HCT116 (cell line): ENCODE measurements around the gene SMAD7. TPM values are rescaled to one million over a fixed set of nuclear protein-coding genes. Genes with fewer than 3 reads are reported as not detected.

ENCODE experiments used
- ATAC-seq: fragments of 200-7000 bp; cut with Tn5 transposase; 2 replicates; pipeline ENCODE4 v1.9.1; 2020; ENCODE audit warnings: mild to moderate bottlenecking, moderate library complexity
- BruUV-seq: library from RNA; stranded (reverse); fragments of 400-500 nt; replicated peaks from 2 replicates; lab custom pipeline; 2021; lab: Mats Ljungman, UMichigan
- CTCF ChIA-PET: fragments of 300-600 bp; sonication (Branson Sonifier 250); formaldehyde crosslinking; loops from one replicate; lab custom pipeline; 2021; ENCODE audit warnings: antibody characterized with exemption; lab: Charles Lee
- POLR2A ChIA-PET: fragments of 300-600, 350-600 bp; sonication (Branson Sonifier 250); formaldehyde crosslinking; loops from one replicate; lab custom pipeline; 2021; ENCODE audit warnings: antibody characterized with exemption; lab: Charles Lee
- RAD21 ChIA-PET, 2 experiments: fragments of 300-600 bp; sonication (Branson Sonifier 250); formaldehyde crosslinking; loops; one replicate each; lab custom pipeline; 2023; ENCODE audit warnings: low total read pairs in 2 of 2; ENCODE audit not compliant: uncharacterized antibody in 2 of 2, unreplicated experiment in 2 of 2, low non-redundant PET in 1 of 2; lab: Charles Lee
- DNase-seq: peaks from one replicate; pipeline ENCODE4 v3.0.0-alpha.2; 2010; ENCODE audit warnings: low read depth, low spot score
- H2AFZ ChIP-seq: fragments of 200-600 bp; shearing (Covaris generic), sonication (generic); 2 replicates; pipeline ENCODE4 v1.6.1; 2017; ENCODE audit warnings: low read depth, mixed run types, mixed read lengths, antibody characterized with exemption, low read length; ENCODE audit not compliant: poor library complexity, severe bottlenecking
- H3K27ac ChIP-seq: 2 replicates; pipeline ENCODE4 v1.5.1; 2012; ENCODE audit warnings: low read depth, low read length
- H3K27me3 ChIP-seq: fragments of 200-600 bp; sonication (generic); 2 replicates; pipeline ENCODE4 v1.6.1; 2016; ENCODE audit warnings: mixed run types, low read length, mixed read lengths; ENCODE audit not compliant: insufficient read depth
- H3K36me3 ChIP-seq, 2 experiments: fragments of 200-500 bp in 1 of 2; fragments of 200-600 bp in 1 of 2; sonication (Bioruptor generic) in 1 of 2; sonication (generic) in 1 of 2; 2 replicates each; pipeline versions ENCODE4 v1.5.1 to v1.6.1; 2014 to 2016; ENCODE audit warnings: low read length in 2 of 2, inconsistent platforms in 1 of 2, mixed read lengths in 1 of 2, mixed run types in 1 of 2; ENCODE audit not compliant: insufficient read depth in 2 of 2, control insufficient read depth in 1 of 2
- H3K4me1 ChIP-seq, 2 experiments: fragments of 200-600 bp in 1 of 2; sonication (generic) in 1 of 2; 2 replicates each; pipeline versions ENCODE4 v1.5.1 to v1.6.1; 2012 to 2017; ENCODE audit warnings: low read length in 2 of 2, inconsistent platforms in 1 of 2, mild to moderate bottlenecking in 1 of 2, mixed read lengths in 1 of 2, mixed run types in 1 of 2, moderate library complexity in 1 of 2; ENCODE audit not compliant: insufficient read depth in 2 of 2, control insufficient read depth in 1 of 2
- H3K4me2 ChIP-seq: fragments of 200-600 bp; sonication (generic); 2 replicates; pipeline ENCODE4 v1.6.1; 2017; ENCODE audit warnings: mixed run types, low read length, mixed read lengths
- H3K4me3 ChIP-seq, 2 experiments: fragments of 200-600 bp in 1 of 2; sonication (generic) in 1 of 2; replicated peaks in 1 of 2; 2 replicates each; pipeline ENCODE4 v1.5.1; 2011 to 2016; ENCODE audit warnings: low read length in 2 of 2, control low read depth in 1 of 2, low read depth in 1 of 2, mild to moderate bottlenecking in 1 of 2, mixed read lengths in 1 of 2, mixed run types in 1 of 2
- H3K79me2 ChIP-seq: fragments of 200-600 bp; sonication (generic); 2 replicates; pipeline ENCODE4 v1.6.1; 2017; ENCODE audit warnings: mild to moderate bottlenecking, mixed run types, low read length, moderate library complexity, mixed read lengths; ENCODE audit not compliant: insufficient read depth
- H3K9ac ChIP-seq: fragments of 200-600 bp; sonication (generic); 2 replicates; pipeline ENCODE4 v1.6.1; 2016; ENCODE audit warnings: low read length, mixed read lengths
- H3K9me2 ChIP-seq: fragments of 200-600 bp; sonication (generic), shearing (Covaris generic); 2 replicates; pipeline ENCODE4 v1.6.1; 2017; ENCODE audit warnings: mixed run types, mild to moderate bottlenecking, moderate library complexity; ENCODE audit not compliant: insufficient read depth
- H3K9me3 ChIP-seq, 2 experiments: fragments of 200-500 bp in 1 of 2; fragments of 200-600 bp in 1 of 2; sonication (Bioruptor generic) in 1 of 2; sonication (generic) in 1 of 2; 2 replicates each; pipeline ENCODE4 v1.6.1; 2014 to 2017; ENCODE audit warnings: low read length in 2 of 2, mixed read lengths in 2 of 2, inconsistent platforms in 1 of 2, low read depth in 1 of 2, mild to moderate bottlenecking in 1 of 2, mixed run types in 1 of 2, moderate library complexity in 1 of 2; ENCODE audit not compliant: control insufficient read depth in 1 of 2, insufficient read depth in 1 of 2
- H4K20me1 ChIP-seq: fragments of 200-600 bp; sonication (generic), shearing (Covaris generic); 2 replicates; pipeline ENCODE4 v1.6.1; 2017; ENCODE audit warnings: mixed run types, mild to moderate bottlenecking, moderate library complexity; ENCODE audit not compliant: insufficient read depth
- CEBPB ChIP-seq: IDR thresholded peaks from 2 replicates; pipeline ENCODE4 v1.6.1; 2012; ENCODE audit warnings: low read depth
- ELF1 ChIP-seq: IDR thresholded peaks from 2 replicates; pipeline ENCODE4 v1.6.1; 2012; ENCODE audit warnings: low read depth, borderline replicate concordance
- EZH2 ChIP-seq: fragments of 200-600 bp; sonication (generic); IDR thresholded peaks from 2 replicates; pipeline ENCODE4 v1.6.1; 2017; ENCODE audit warnings: antibody characterized with exemption, mixed run types
- FOSL1 ChIP-seq: IDR thresholded peaks from 2 replicates; pipeline ENCODE4 v1.6.1; 2012; ENCODE audit warnings: low read depth
- POLR2A ChIP-seq: IDR thresholded peaks from 2 replicates; pipeline ENCODE4 v1.7.0; 2011; ENCODE audit warnings: borderline replicate concordance; ENCODE audit not compliant: insufficient read depth, insufficient read length; ENCODE audit errors: extremely low read depth
- POLR2AphosphoS5 ChIP-seq: IDR thresholded peaks from 2 replicates; pipeline ENCODE4 v1.6.1; 2011; ENCODE audit warnings: mild to moderate bottlenecking, low read depth, low read length, moderate library complexity
- SP1 ChIP-seq: IDR thresholded peaks from 2 replicates; pipeline ENCODE4 v1.6.1; 2012; ENCODE audit warnings: low read depth
- SRF ChIP-seq: IDR thresholded peaks from 2 replicates; pipeline ENCODE4 v1.6.1; 2012; ENCODE audit warnings: low read depth
- TCF7L2 ChIP-seq: IDR thresholded peaks from 2 replicates; pipeline ENCODE4 v1.7.0; 2011; ENCODE audit warnings: borderline replicate concordance, inconsistent platforms; ENCODE audit not compliant: insufficient read depth, insufficient read length; ENCODE audit errors: extremely low read depth
- YY1 ChIP-seq: IDR thresholded peaks from 2 replicates; pipeline ENCODE4 v1.6.1; 2011; ENCODE audit warnings: low read length, low read depth, moderate library complexity, mild to moderate bottlenecking; ENCODE audit not compliant: insufficient replicate concordance; ENCODE audit errors: extremely low read depth
- ZNF274 ChIP-seq: fragments of 200-500 bp; sonication (Bioruptor generic); IDR thresholded peaks from 2 replicates; pipeline ENCODE4 v1.6.1; 2014; ENCODE audit warnings: mild to moderate bottlenecking, low read depth, low read length, inconsistent platforms
- intact Hi-C: fragments of 100-400 bp; cut with micrococcal nuclease; formaldehyde crosslinking; loops from 2 replicates; pipeline ENCODE4 v1.10.0; 2022
- total RNA-seq: library from RNA; stranded (reverse); gene quantifications from one replicate; pipeline ENCODE4 v1.2.1, GENCODE V29; 2021; ENCODE audit not compliant: unreplicated experiment
- TF ChIP-seq, protein P1 (sequence below): IDR thresholded peaks from 2 replicates; pipeline ENCODE4 v1.6.1; 2012; ENCODE audit warnings: low read depth
- TF ChIP-seq, protein P2 (sequence below): IDR thresholded peaks from 2 replicates; pipeline ENCODE4 v1.6.1; 2012
- TF ChIP-seq, protein P3 (sequence below): IDR thresholded peaks from 2 replicates; pipeline ENCODE4 v1.6.1; 2012
- TF ChIP-seq, protein P4 (sequence below), 3 experiments: fragments of 200-600 bp in 1 of 3; sonication (generic) in 1 of 3; IDR thresholded peaks in 2 of 3; conservative IDR thresholded peaks in 1 of 3; 2 replicates each; pipeline ENCODE4 v1.5.1; 2012 to 2017; ENCODE audit warnings: low read depth in 2 of 3, low read length in 2 of 3, antibody characterized with exemption in 1 of 3, borderline replicate concordance in 1 of 3, control low read depth in 1 of 3, mild to moderate bottlenecking in 1 of 3, mixed read lengths in 1 of 3, mixed run types in 1 of 3, moderate library complexity in 1 of 3; ENCODE audit not compliant: insufficient read depth in 1 of 3

Gene SMAD7
- total RNA-seq, 1 experiment from 2014 or later: 7.2 TPM

DNA sequence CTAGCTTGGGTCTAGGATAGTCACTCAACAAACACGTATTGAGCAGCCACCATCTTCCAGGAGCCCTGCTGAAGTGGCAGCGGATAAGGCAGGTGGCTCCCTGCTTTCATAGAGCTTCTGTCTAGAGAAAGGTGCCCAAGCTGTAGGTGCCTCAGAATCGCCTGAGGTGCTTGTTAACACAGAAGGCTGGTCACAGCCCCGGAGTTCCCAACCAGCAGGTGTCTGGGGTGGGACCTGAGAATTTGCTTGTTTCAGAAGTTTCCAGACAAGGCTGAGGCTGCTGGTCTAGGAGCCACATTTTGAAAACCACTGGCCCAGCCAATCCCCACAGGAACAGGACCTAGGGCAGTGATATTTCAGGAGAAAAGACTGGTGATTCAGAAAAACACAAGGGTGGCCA, 45.3 kb upstream of the SMAD7 start (continued):
- TF ChIP-seq EZH2 (no peak), ELF1 (no peak)

DNA sequence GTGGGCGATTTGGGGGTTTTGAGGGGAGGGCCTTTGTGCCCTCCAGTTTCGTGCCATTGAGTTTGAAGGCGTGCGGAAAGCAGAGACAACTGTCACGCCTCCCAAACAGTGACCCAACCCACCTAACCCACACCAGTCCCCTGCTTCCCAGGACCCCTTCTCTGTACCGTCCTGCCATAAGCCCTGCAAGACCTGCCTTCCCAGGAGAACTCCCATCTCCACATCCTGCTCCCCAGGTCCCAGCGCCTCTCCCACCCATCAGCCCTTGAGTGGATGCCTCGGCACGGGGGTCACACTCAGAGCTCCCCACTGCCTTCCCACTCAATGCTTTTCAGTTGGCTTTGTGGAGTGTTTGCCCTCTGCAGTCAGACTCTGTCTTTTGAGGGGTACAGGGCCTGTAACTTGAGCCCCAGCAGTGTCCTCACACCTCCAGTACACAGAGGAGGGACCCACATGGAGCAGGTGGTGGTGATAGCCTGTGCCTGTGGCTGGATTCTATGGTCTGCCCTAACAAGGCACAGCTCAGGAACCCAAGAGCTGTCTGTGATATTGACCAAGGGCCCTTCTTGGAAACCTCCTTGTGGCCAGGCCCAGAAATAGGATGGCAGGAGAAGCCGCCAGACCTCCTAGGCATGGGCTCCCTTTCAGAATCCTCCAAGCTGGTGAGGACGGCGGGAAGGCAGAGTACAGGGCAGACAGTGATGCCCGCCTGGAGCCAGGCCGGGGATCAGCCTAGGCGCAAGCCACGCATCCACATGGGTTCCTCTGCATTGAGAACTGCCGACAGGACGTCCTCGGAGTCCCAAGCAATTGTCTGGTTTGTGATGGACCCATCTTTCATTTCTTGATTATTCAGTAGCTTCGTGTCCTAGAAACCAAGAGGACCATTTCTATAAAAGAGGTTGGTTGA, 44.4 kb upstream of the SMAD7 start:
- H3K9me3 ChIP-seq: no peaks in the 10 kb centered on the region
- no peaks in the 10 kb centered on the region for H4K20me1 ChIP-seq
- H3K36me3 ChIP-seq: no peaks in the 10 kb centered on the region
- ChIA-PET RAD21 (no interaction called here), CTCF (no interaction called here), POLR2A (no interaction called here)
- no peak overlapping the region for H3K9ac ChIP-seq
- no peaks in the 10 kb centered on the region for H3K9me2 ChIP-seq
- no peak overlapping the region for H2AFZ ChIP-seq
- ATAC-seq (no peak), DNase-seq (no peak)
- no peak overlapping the region for H3K4me3 ChIP-seq
- peaks cover 42 to 82% of the 10 kb centered on the region in 2 experiments for H3K4me1 ChIP-seq
- BruUV-seq: no TSS peak
- H3K79me2 ChIP-seq: no peaks in the 10 kb centered on the region
- H3K4me2 ChIP-seq: no peak overlapping the region
- H3K27me3 ChIP-seq: no peaks in the 10 kb centered on the region; the same call in 1 of the 2 replicates
- intact Hi-C loops: loop anchor here (5.0 kb wide), 1 partner anchor 53 kb away; no protein-coding TSS in a partner anchor
- H3K27ac ChIP-seq: no peak overlapping the region
- TF ChIP-seq SRF (no peak), TCF7L2 (no peak), ZNF274 (no peak), EZH2 (no peak), POLR2A (no peak), CEBPB (no peak), POLR2AphosphoS5 (no peak), YY1 (no peak), FOSL1 (no peak), SP1 (no peak), ELF1 (no peak)
- TF ChIP-seq, protein P1, sequence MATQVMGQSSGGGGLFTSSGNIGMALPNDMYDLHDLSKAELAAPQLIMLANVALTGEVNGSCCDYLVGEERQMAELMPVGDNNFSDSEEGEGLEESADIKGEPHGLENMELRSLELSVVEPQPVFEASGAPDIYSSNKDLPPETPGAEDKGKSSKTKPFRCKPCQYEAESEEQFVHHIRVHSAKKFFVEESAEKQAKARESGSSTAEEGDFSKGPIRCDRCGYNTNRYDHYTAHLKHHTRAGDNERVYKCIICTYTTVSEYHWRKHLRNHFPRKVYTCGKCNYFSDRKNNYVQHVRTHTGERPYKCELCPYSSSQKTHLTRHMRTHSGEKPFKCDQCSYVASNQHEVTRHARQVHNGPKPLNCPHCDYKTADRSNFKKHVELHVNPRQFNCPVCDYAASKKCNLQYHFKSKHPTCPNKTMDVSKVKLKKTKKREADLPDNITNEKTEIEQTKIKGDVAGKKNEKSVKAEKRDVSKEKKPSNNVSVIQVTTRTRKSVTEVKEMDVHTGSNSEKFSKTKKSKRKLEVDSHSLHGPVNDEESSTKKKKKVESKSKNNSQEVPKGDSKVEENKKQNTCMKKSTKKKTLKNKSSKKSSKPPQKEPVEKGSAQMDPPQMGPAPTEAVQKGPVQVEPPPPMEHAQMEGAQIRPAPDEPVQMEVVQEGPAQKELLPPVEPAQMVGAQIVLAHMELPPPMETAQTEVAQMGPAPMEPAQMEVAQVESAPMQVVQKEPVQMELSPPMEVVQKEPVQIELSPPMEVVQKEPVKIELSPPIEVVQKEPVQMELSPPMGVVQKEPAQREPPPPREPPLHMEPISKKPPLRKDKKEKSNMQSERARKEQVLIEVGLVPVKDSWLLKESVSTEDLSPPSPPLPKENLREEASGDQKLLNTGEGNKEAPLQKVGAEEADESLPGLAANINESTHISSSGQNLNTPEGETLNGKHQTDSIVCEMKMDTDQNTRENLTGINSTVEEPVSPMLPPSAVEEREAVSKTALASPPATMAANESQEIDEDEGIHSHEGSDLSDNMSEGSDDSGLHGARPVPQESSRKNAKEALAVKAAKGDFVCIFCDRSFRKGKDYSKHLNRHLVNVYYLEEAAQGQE: no peak
- TF ChIP-seq, protein P2, sequence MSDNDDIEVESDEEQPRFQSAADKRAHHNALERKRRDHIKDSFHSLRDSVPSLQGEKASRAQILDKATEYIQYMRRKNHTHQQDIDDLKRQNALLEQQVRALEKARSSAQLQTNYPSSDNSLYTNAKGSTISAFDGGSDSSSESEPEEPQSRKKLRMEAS: no peak
- TF ChIP-seq, protein P3, sequence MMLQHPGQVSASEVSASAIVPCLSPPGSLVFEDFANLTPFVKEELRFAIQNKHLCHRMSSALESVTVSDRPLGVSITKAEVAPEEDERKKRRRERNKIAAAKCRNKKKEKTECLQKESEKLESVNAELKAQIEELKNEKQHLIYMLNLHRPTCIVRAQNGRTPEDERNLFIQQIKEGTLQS: no peak
- TF ChIP-seq, protein P4, sequence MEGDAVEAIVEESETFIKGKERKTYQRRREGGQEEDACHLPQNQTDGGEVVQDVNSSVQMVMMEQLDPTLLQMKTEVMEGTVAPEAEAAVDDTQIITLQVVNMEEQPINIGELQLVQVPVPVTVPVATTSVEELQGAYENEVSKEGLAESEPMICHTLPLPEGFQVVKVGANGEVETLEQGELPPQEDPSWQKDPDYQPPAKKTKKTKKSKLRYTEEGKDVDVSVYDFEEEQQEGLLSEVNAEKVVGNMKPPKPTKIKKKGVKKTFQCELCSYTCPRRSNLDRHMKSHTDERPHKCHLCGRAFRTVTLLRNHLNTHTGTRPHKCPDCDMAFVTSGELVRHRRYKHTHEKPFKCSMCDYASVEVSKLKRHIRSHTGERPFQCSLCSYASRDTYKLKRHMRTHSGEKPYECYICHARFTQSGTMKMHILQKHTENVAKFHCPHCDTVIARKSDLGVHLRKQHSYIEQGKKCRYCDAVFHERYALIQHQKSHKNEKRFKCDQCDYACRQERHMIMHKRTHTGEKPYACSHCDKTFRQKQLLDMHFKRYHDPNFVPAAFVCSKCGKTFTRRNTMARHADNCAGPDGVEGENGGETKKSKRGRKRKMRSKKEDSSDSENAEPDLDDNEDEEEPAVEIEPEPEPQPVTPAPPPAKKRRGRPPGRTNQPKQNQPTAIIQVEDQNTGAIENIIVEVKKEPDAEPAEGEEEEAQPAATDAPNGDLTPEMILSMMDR (IDR thresholded peaks at IDR 0.05 in 2 of 3, conservative IDR thresholded peaks at IDR 0.05 in 1 of 3; ENCODE audit: borderline replicate concordance in 1 of 3, insufficient read depth in 1 of 3, low read depth in 2 of 3, low read length in 2 of 3): no peak
